HCT116 (cell line): ENCODE results near the gene TAF5L.

Experiments
- EGR1 ChIP-seq: IDR thresholded peaks from 2 replicates; pipeline ENCODE4 v1.6.1; 2012; ENCODE audit warnings: low read depth
- POLR2A ChIP-seq: IDR thresholded peaks from 2 replicates; pipeline ENCODE4 v1.7.0; 2011; ENCODE audit warnings: borderline replicate concordance; ENCODE audit not compliant: insufficient read depth, insufficient read length; ENCODE audit errors: extremely low read depth

- TF ChIP-seq POLR2A = no peak
- no peak for TF ChIP-seq EGR1
Measured at GRCh38 chr1:229640455-229640854, 14.5 kb upstream of the TAF5L start.
